ENCODE data around the gene MRPL36. TPM values are rescaled to one million over a fixed set of nuclear protein-coding genes. Genes with fewer than 3 reads are reported as not detected.

The MRPL36 gene
- total RNA-seq, 1 experiment from 2014 or later: 61.2 TPM

GRCh38 chr5:1801222-1801966 is 1.8 kb upstream of the MRPL36 start, which contains the start of gene NDUFS6 (continued):
- TF ChIP-seq ZNF281 (CRISPR knock-in tag; IDR thresholded peaks at IDR 0.05) (no peak), RELA (CRISPR knock-in tag; IDR thresholded peaks at IDR 0.05; ENCODE audit: borderline replicate concordance) (peak; percentile 86; the same call in 1 of the 2 replicates), AFF4 (CRISPR knock-in tag; IDR thresholded peaks at IDR 0.05; ENCODE audit: borderline replicate concordance) (0 out of 2 replicates have a peak, but pooled peaks have one; percentile 32), ESRRA (CRISPR knock-in tag; IDR thresholded peaks at IDR 0.05; ENCODE audit: borderline replicate concordance) (peak; percentile 94), GRHL2 (CRISPR knock-in tag; IDR thresholded peaks at IDR 0.05; ENCODE audit: insufficient replicate concordance, severe bottlenecking) (no peak), NFATC4 (CRISPR knock-in tag; IDR thresholded peaks at IDR 0.05) (no peak), MXD4 (CRISPR knock-in tag; IDR thresholded peaks at IDR 0.05; ENCODE audit: borderline replicate concordance) (no peak), TCF7 (CRISPR knock-in tag; IDR thresholded peaks at IDR 0.05; ENCODE audit: low read depth) (peak; percentile 81), E2F5 (CRISPR knock-in tag; IDR thresholded peaks at IDR 0.05) (peak; percentile 92), ATF2 (CRISPR knock-in tag; IDR thresholded peaks at IDR 0.05; ENCODE audit: borderline replicate concordance, low read depth) (no peak; the same call in 1 of the 2 replicates), ZNF671 (CRISPR knock-in tag; IDR thresholded peaks at IDR 0.05) (no peak), MLX (CRISPR knock-in tag; IDR thresholded peaks at IDR 0.05) (peak; percentile 89; the same call in 1 of the 2 replicates), ELF4 (CRISPR knock-in tag; IDR thresholded peaks at IDR 0.05; ENCODE audit: low read depth) (0 out of 2 replicates have a peak, but pooled peaks have one; percentile 83), FOXP4 (CRISPR knock-in tag; IDR thresholded peaks at IDR 0.05) (0 out of 2 replicates have a peak, but pooled peaks have one; percentile 63), ZNF416 (CRISPR knock-in tag; IDR thresholded peaks at IDR 0.05) (no peak), GTF2I (CRISPR knock-in tag; conservative IDR thresholded peaks at IDR 0.05) (no peak), NR2C2 (CRISPR knock-in tag; IDR thresholded peaks at IDR 0.05) (peak; percentile 96), JUN (CRISPR knock-in tag; IDR thresholded peaks at IDR 0.05) (no peak; the same call in 1 of the 2 replicates), FOXJ3 (CRISPR knock-in tag; IDR thresholded peaks at IDR 0.05; ENCODE audit: borderline replicate concordance) (no peak), HMGA2 (CRISPR knock-in tag; IDR thresholded peaks at IDR 0.05) (no peak), STAT6 (CRISPR knock-in tag; conservative IDR thresholded peaks at IDR 0.05; ENCODE audit: low read depth) (no peak), E2F4 (CRISPR knock-in tag; IDR thresholded peaks at IDR 0.05; ENCODE audit: borderline replicate concordance, low read depth) (no peak; the same call in 1 of the 2 replicates)
